Skeletal muscle tissue (tissue), 4 donors: ENCODE data around the gene SLC51B. TPM values are rescaled to one million over a fixed set of nuclear protein-coding genes. Genes with fewer than 3 reads are reported as not detected.
"Not testable (repeated sequence)": the region's sequence is repeated elsewhere in the genome, so short reads cannot be mapped to it uniquely, and the experiment has no call there.

Source experiments
- H3K27ac ChIP-seq: one replicate; pipeline ENCODE4 v1.7.0; 2013; ENCODE audit warnings: mild to moderate bottlenecking, low read depth, low read length, inconsistent platforms
- H3K27me3 ChIP-seq, 3 donors: one replicate each; pipeline ENCODE4 v1.7.0; 2013; ENCODE audit warnings: low read length in 3 of 3; ENCODE audit not compliant: control insufficient read depth in 3 of 3, insufficient read depth in 3 of 3
- H3K36me3 ChIP-seq, 3 donors: one replicate each; pipeline ENCODE4 v1.7.0; 2013; ENCODE audit warnings: low read length in 3 of 3; ENCODE audit not compliant: control insufficient read depth in 3 of 3, insufficient read depth in 3 of 3
- H3K4me1 ChIP-seq, 3 donors: one replicate each; pipeline ENCODE4 v1.7.0; 2013; ENCODE audit warnings: low read length in 3 of 3, mild to moderate bottlenecking in 3 of 3; ENCODE audit not compliant: control insufficient read depth in 3 of 3, insufficient read depth in 3 of 3
- H3K4me3 ChIP-seq, 3 donors: one replicate each; pipeline ENCODE4 v1.7.0; 2013; ENCODE audit warnings: low read length in 3 of 3
- H3K9ac ChIP-seq, 3 donors: one replicate each; pipeline ENCODE4 v1.7.0; 2013; ENCODE audit warnings: low read length in 3 of 3, mild to moderate bottlenecking in 3 of 3, moderate library complexity in 2 of 3, low read depth in 1 of 3
- H3K9me3 ChIP-seq, 3 donors: one replicate each; pipeline ENCODE4 v1.7.0; 2013; ENCODE audit warnings: low read length in 3 of 3; ENCODE audit not compliant: control insufficient read depth in 3 of 3
- total RNA-seq: library from RNA; depleted of rRNA; stranded (reverse); fragments of >200 nt; gene quantifications from one replicate; pipeline ENCODE4 v1.2.3, GENCODE V29; 2014
- donor health status: Osteomylitis.

SLC51B gene
- 0.52 TPM for total RNA-seq

- H3K27ac ChIP-seq, result peak within 1 kb of the TSS; percentile 11
- H3K36me3 ChIP-seq, result no peaks in the 10 kb centered on the region
- no peaks in the 10 kb centered on the region for H3K27me3 ChIP-seq
- H3K4me3 ChIP-seq, result no peak within 1 kb of the TSS
- H3K4me1 ChIP-seq, result peaks cover 19 to 24% (median 22%) of the 10 kb centered on the region in 3 donors
- H3K9ac ChIP-seq, result no peak within 1 kb of the TSS
- H3K9me3 ChIP-seq, result no peaks in the 10 kb centered on the region
These were observed at the start of gene SLC51B for GRCh38 chr15:65044724-65045481. SLC51B (plus strand) TSS chr15:65045387; CDS start chr15:65050005, 4,618 bp downstream.

- Histone ChIP-seq H3K27ac (no peak overlapping the region), H3K27me3 (no peaks in the 10 kb centered on the region), H3K4me1 (no peaks in the 10 kb centered on the region), H3K36me3 (no peaks in the 10 kb centered on the region), H3K9me3 (no peaks in the 10 kb centered on the region), H3K9ac (no peak overlapping the region), H3K4me3 (no peak overlapping the region)
These were observed 48.1 kb upstream of the SLC51B start for GRCh38 chr15:64997066-64997465.

- Histone ChIP-seq H3K9ac (no peak overlapping the region), H3K27me3 (no peaks in the 10 kb centered on the region), H3K36me3 (no peaks in the 10 kb centered on the region), H3K9me3 (no peaks in the 10 kb centered on the region), H3K4me1 (no peaks in the 10 kb centered on the region), H3K27ac (no peak overlapping the region), H3K4me3 (no peak overlapping the region)
These were observed 47.3 kb upstream of the SLC51B start for GRCh38 chr15:64997745-64998375.

- Histone ChIP-seq H3K27me3 (no peaks in the 10 kb centered on the region), H3K9ac (no peak overlapping the region), H3K9me3 (no peaks in the 10 kb centered on the region), H3K36me3 (peaks cover 3 to 19% (median 5%) of the 10 kb centered on the region in 3 donors), H3K27ac (no peak overlapping the region), H3K4me3 (no peak overlapping the region), H3K4me1 (no peaks in the 10 kb centered on the region)
These were observed 40.2 kb upstream of the SLC51B start for GRCh38 chr15:65004993-65005392.

GRCh38 chr15:65006876-65007275, 38.3 kb upstream of the SLC51B start:
- H3K4me3 ChIP-seq, result no peak overlapping the region
- no peak overlapping the region for H3K27ac ChIP-seq
- H3K4me1 ChIP-seq, result no peaks in the 10 kb centered on the region
- peaks cover 3 to 29% (median 5%) of the 10 kb centered on the region in 3 donors for H3K36me3 ChIP-seq
- no peaks in the 10 kb centered on the region for H3K9me3 ChIP-seq
- H3K27me3 ChIP-seq, result no peaks in the 10 kb centered on the region
- no peak overlapping the region for H3K9ac ChIP-seq

GRCh38 chr15:65008983-65009382, 36.2 kb upstream of the SLC51B start:
- Histone ChIP-seq H3K36me3 (peaks cover 13 to 33% (median 14%) of the 10 kb centered on the region in 3 donors), H3K4me1 (no peaks in the 10 kb centered on the region), H3K27ac (no peak overlapping the region), H3K27me3 (no peaks in the 10 kb centered on the region), H3K9ac (no peak overlapping the region), H3K9me3 (no peaks in the 10 kb centered on the region), H3K4me3 (no peak overlapping the region)

GRCh38 chr15:65011198-65011597, 34.0 kb upstream of the SLC51B start:
- H3K4me1 ChIP-seq, H3K9me3 ChIP-seq, H3K9ac ChIP-seq, H3K27me3 ChIP-seq, H3K4me3 ChIP-seq, H3K27ac ChIP-seq: not testable (repeated sequence)
- H3K36me3 ChIP-seq, result peaks cover 23 to 33% (median 29%) of the 10 kb centered on the region in 3 donors

GRCh38 chr15:65020419-65020818, 24.8 kb upstream of the SLC51B start:
- Histone ChIP-seq H3K9me3 (no peaks in the 10 kb centered on the region), H3K27me3 (no peaks in the 10 kb centered on the region), H3K4me1 (peaks cover 0 to 2% (median 0%) of the 10 kb centered on the region in 3 donors), H3K9ac (no peak overlapping the region), H3K4me3 (no peak overlapping the region), H3K27ac (no peak overlapping the region), H3K36me3 (peaks cover 23 to 46% (median 39%) of the 10 kb centered on the region in 3 donors)

- Histone ChIP-seq H3K36me3 (peaks cover 23 to 46% (median 42%) of the 10 kb centered on the region in 3 donors), H3K9ac (no peak overlapping the region), H3K4me1 (peaks cover 0 to 2% (median 0%) of the 10 kb centered on the region in 3 donors), H3K27ac (no peak overlapping the region), H3K9me3 (no peaks in the 10 kb centered on the region), H3K4me3 (no peak overlapping the region), H3K27me3 (no peaks in the 10 kb centered on the region)
These were observed 23.7 kb upstream of the SLC51B start for GRCh38 chr15:65021488-65021887.

GRCh38 chr15:65026756-65027155, 18.4 kb upstream of the SLC51B start:
- Histone ChIP-seq H3K27me3 (no peaks in the 10 kb centered on the region), H3K27ac (no peak overlapping the region), H3K9ac (no peak overlapping the region), H3K4me1 (peaks cover 8 to 9% (median 9%) of the 10 kb centered on the region in 3 donors), H3K4me3 (no peak overlapping the region), H3K36me3 (peaks cover 9 to 29% (median 17%) of the 10 kb centered on the region in 3 donors), H3K9me3 (no peaks in the 10 kb centered on the region)
